ENCODE data around the gene NPW.

The NPW gene

DNA sequence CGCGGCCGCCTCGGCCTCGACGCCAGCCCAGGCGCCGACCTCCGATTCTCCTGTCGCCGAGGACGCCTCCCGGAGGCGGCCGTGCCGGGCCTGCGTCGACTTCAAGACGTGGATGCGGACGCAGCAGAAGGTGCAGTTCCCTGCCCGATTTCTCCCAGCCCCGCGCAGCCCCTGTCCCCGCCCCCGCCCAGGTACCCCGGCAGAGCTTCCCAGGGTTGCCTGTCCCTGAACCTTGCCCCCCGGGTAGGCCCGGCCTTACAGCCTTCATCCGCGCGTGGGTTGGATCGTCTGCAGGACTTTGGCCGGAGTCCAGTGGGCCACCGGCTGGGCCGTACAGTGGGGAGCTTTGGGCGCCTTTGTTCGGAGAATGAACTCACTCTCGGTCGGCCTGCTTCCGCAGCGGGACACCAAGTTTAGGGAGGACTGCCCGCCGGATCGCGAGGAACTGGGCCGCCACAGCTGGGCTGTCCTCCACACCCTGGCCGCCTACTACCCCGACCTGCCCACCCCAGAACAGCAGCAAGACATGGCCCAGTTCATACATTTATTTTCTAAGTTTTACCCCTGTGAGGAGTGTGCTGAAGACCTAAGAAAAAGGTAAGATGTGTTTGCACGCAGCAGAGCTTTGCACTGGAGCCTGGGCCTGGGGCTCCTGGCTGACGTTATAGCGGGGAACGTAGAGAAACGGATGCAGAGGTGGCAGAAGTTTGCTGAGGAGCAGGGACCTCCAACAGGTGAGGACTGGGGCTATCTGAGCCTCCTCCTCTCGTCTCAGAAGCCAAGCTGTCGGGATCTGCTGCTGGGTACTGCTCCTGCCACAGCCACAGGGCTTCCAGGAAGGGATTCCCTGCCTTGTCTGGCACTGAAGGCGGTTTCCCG, 35.0 kb upstream of the NPW start:
- no peak for DNase-seq (ENCODE audit: low read depth in 2 of 2)

DNA sequence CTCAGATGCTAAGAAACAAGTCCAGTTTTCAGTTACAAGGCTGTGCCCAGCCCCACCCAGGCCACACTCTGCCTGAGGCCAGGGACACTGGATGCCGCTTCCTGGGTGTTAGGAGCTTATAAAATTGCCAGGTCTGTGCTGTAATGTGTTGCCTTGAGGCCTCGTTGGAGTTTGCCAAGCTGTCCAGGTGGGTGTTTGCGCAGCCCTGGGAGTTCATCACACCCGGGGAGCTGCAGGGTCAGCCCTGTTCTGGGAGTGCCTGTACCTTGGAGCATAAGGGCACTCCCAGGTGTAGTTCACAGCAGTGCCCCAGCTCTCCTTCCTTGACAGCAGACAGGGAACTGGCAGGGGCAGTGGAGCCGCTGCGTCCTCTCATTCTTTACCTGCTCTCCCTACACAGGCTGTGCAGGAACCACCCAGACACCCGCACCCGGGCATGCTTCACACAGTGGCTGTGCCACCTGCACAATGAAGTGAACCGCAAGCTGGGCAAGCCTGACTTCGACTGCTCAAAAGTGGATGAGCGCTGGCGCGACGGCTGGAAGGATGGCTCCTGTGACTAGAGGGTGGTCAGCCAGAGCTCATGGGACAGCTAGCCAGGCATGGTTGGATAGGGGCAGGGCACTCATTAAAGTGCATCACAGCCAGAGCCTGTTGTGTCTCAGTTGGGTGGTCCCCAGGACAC, 34.0 kb upstream of the NPW start:
- no peak for DNase-seq (ENCODE audit: low read depth in 2 of 2)

DNA sequence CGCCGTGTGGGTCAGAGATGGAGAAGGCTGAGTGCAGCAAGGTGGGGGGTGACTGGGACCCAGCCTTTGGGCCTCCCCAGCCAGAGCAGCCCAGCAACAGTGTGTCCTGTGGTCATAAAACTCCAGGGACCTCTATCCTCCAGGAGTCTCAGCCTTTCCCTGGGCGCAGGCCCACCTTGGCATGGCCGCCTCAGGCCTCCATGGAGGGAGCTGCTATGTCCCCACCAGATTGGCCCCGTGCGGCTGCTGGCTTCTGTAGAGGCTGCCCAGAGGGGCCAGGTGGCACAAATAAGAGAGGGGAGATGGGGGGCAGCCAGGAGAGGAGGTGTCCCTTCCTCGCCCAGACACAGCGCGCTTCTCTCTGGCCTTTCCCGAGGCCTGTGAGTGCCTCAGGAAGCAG, 32.4 kb upstream of the NPW start:
- DNase-seq (ENCODE audit: low read depth in 2 of 2), result no peak

DNA sequence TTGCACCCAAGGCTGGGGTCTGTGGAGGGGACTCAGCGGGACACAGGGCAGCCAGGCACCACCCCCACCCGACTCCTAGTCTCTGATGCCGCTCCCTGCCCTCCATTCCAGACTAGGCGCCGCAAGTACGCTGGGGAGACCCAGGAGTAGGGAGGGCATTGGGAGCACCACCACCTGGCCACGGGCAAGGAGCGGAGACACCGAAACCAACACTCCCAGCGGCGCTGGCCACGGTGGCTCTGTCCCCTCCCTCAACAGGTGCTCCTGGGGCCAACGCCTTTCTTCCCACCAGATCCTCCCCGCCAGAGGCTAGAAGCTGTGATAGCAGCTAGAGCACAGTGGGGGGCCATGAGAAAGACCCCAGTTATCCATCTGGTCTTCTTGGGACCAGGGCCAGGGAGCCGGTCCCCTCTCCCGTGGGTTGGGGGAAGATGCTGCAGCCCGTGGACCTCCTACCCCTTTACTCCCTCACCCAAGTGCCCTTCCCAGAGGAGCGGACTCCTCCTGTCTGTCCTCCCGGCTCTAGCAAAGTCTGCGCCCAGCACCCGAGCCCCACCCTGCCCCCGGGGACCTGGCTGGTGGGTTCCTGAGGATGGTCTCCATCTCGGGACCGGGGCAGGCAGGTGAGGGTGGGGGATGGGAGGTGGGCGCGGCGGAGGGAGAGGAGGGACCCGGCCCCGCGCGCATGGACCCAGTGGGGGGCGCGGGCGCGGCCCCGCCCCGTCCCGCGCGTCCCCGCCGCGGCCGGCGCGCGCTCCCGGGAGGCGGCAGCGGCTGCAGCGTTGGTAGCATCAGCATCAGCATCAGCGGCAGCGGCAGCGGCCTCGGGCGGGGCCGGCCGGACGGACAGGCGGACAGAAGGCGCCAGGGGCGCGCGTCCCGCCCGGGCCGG, 30.1 kb upstream of the NPW start, which contains the start of gene SYNGR3:
Gene SYNGR3 (plus strand): TSS at position 762 of the 892 bp plus-strand sequence. CDS start 133 bp downstream, outside the sequence.
- DNase-seq (ENCODE audit: low read depth in 2 of 2), result no peak

DNA sequence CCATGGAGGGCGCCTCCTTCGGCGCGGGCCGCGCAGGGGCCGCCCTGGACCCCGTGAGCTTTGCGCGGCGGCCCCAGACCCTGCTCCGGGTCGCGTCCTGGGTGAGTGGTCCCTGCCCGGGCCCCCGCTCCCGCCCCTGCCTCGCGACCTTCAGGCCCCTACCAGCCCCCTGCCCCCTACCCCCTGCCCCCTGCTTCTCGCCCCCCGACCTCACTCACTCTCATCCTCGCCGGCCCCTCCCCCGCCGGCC, 29.6 kb upstream of the NPW start:
- DNase-seq (ENCODE audit: low read depth in 2 of 2), result no peak

DNA sequence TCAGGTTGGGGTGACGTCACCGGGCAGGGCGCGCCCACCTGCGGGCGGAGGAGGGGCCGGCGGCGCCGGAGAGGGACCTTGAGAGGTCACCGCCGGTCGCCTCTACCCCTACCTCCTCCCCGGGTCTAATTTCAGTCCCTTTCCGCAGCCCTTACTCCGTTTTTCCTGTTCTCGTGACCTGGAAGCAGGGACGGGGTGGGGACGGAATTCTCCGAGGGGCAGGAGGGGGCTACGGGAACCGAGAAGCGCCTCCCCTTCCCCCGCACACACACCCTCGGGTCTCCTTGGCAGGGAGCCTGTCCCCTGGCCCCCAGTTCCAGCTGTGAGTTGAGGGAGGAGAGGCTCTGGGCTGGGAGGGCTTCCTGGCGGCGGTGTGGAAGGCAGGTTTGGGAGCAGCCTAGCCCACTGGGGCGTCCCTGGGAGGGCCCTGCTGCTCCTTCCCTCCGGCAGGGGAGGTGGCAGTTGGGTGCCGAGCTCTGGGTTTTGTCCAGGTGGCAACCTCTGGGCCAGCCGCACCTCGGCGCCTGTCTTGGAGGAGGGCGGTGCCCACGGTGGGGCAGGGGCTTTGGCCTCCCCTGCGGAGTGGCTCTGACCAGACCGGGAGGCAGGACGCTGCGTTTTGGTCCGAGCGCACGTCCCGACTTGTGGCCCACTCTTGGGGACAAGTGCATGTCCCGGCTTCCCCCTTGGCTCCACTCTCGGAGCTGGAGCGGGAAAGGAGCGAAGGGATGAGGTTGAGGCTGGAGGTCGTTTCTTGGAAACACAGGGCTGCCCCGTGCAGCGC, 29.0 kb upstream of the NPW start:
- DNase-seq (ENCODE audit: low read depth in 2 of 2), result peak in 1 of 2 donors; percentile 31

DNA sequence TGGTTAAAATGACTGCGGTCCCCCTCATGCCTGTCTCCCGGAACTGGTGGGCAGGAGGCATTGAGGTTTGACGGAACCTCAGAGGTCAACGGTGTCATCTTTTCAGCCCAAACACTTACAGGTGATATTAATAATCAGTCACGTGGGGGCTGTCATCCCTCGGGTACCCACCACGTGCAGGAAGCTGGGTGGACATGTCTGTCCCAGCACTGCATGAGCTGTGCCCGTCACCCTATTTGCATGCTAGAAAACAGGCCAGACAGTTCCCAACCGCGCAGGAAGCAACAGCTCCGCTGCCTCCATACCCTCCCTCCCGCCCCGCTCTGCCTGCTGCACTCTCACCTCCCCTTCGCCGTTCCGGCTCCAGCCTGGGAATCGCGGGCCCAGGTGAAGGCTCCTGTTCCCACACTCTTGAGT, 28.4 kb upstream of the NPW start:
- no peak for DNase-seq (ENCODE audit: low read depth in 2 of 2)

DNA sequence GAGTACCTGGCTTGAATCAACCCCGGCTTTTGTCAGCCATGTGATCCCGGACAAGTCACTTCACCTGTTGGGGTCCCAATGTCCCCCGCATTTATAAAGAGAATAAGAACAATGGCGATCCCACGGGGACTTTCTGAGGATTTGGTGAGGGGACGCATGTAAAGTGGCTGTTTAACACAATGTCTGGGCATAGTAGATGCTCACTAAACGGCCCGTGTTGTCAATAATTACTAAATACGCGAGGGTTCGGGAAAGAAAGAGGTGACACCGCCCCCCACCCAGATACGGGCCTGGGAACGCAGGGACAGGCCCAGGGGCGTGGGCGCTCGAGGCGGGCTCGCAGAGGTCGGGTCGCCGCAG, 28.0 kb upstream of the NPW start:
- DNase-seq (ENCODE audit: low read depth in 2 of 2), result no peak

DNA sequence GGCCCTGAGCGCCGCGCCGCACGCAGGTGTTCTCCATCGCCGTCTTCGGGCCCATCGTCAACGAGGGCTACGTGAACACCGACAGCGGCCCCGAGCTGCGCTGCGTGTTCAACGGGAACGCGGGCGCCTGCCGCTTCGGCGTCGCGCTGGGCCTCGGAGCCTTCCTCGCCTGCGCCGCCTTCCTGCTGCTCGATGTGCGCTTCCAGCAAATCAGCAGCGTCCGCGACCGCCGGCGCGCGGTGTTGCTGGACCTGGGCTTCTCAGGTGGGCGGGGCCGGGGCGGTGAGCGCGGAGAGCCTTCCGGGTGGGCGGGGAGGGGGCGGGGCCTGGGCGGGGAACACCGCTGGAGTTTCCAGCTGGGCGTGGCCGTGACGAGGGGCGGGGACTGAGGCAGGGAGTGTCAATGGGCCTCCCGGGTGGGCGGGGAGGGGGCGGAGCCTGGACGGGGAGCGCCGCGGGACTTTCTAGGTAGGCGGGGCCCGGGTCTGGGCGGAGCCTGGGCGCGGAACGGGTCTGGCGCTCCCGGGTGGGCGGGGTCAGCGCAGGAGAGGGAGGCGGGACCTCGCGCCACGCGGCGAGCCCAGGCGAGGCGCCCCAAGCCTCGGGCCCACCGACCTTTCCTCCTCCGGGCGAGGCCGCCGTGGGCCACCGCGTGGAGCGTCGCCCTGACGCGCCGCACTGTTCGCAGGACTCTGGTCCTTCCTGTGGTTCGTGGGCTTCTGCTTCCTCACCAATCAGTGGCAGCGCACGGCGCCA, 27.5 kb upstream of the NPW start:
- peak; percentile 95 to 98 for DNase-seq (ENCODE audit: low read depth in 2 of 2)

DNA sequence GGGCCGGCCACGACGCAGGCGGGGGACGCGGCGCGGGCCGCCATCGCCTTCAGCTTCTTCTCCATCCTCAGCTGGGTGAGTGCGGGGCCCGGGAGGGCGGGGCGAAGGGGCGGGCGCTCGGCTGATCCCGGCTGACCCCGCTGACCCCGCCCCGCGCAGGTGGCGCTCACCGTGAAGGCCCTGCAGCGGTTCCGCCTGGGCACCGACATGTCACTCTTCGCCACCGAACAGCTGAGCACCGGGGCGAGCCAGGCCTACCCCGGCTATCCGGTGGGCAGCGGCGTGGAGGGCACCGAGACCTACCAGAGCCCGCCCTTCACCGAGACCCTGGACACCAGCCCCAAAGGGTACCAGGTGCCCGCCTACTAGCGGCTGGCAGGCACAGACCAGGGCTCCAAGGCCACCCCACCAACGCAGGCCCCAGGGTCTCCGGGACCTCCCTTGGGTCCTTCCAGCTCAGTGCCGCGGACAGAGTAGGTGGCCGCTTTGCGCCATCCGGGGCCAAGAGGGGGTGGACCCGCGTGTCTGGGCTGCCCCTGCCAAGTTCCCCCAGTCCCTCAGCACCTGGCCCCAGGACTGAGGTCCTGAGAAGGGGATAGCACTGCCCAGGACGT, 26.8 kb upstream of the NPW start:
- DNase-seq (ENCODE audit: low read depth in 2 of 2), result no peak

DNA sequence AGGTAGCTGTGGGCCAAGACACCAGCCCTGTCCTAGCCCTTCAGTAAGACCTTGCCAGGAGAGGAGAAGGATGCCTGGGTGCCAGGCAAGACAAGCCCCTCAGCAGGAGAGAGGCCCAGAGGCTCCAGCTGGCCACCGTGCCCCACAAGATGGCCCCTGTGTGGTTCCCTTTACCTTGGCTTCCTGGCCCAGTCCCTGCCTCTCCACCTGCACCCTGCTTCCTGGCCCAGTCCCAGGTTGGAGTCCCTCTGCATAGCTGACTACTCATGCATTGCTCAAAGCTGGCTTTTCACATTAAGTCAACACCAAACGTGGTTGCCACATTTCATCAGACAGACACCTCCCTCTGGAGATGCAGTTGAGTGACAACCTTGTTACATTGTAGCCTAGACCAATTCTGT, 25.9 kb upstream of the NPW start:
- no peak for DNase-seq (ENCODE audit: low read depth in 2 of 2)

DNA sequence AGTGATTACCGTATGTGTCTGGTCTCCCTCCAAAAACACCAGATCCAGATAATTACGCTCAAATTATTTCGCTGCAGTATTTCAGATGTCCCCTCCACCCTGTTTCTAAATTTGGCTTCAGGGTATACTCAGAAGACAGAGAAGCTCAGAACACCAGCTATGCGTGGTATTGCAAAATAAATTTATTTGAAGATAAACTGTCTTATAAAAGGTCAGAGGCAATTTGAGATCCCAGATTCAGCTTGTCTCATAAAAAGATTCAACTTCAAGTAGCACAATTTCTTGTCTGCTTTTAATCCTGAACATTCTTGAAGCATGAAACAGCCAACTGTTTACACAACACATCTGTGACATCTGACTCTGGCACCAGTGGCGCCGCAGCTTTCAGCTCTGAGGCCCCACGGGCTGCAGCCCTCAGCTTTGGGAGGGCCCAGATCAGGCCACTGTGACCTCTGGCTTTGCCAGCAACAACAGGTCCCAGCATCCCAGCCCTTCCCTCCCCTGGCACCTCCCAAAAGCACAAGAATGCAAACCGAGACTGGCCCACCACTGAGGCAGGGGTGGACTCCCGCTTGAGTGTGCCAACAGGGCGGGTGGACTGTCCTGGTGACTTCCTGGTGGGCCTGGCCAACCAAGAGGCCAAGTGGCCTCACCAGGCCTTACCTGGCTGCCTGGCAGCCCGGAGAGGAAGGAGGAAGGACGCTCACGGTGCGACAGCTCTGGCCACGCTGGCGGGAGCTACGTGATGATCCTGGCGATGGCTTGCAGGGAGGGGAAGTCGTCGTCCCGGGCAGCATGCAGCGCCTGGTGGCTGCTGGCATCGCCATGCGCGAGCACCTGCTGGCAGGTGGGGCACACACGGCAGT, 21.9 kb upstream of the NPW start:
- no peak for DNase-seq (ENCODE audit: low read depth in 2 of 2)

DNA sequence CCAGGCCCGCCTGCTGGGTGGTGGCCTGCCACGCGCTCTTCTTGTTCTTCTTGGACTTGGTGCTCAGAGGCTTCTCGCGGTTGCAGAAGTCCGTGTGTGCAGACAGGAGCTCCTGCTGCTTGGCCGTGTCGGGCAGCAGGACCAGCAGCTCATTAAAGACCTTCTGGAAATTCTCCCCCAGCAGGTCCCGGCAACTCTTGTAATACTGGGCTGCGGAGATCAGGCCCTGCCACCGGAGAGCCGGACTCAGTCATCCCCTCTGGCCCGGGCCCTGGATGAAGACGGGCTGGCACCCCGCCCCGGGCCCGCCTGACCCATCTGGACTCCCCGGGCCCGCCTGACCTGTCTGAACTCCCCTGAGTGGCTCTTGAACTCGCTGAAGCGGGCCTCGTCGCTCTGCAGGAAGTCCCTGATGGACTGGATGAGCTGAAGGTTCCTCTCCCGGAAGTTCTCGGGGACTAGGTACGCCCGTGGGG, 21.2 kb upstream of the NPW start:
- DNase-seq (ENCODE audit: low read depth in 2 of 2), result no peak

DNA sequence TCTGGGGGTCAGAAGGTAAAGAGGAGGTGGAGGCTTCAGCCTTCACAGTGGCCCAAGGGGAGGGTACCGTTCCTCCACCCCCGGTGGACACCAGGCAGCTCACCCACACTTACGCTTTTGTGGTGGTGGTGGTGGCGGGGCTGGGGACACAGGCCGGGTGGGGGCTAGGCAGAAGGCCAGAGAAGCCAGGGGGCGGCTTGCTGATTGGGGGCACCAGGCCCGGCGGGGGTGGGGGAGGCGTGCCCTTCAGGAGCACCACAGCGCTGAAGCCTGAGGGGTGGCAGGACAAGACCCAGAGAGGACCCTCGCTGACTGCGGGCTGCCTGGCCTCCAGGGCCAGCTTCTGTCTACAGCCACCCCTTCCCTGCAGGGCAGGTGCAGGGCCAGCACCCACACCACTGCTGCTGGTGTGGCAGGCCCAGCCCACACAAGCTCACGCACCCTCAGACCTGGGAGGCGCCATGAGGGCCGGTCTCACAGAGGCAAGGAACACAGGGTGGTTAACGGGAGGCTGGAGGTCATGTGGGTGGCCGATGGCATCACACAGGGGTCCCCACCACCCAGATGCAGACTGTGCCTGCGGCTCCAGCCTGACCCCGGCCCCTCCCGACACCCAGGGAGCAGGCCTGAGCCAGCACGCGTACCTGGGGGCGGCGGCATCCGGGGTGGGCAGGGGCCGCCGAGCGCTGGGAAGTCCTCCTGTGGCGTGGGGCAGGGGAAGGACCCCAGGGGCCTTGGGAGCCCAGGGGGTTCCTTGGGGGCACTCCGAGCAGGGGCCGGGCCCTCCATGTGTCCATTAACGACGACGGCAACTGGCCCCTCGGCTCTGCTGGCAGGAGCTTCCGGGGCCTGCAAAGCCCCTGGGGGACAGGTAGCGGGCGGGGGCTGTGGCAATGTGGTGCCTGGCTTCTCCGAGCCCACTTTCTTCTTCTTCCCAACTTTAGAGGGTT, 20.5 kb upstream of the NPW start:
- no peak for DNase-seq (ENCODE audit: low read depth in 2 of 2)

DNA sequence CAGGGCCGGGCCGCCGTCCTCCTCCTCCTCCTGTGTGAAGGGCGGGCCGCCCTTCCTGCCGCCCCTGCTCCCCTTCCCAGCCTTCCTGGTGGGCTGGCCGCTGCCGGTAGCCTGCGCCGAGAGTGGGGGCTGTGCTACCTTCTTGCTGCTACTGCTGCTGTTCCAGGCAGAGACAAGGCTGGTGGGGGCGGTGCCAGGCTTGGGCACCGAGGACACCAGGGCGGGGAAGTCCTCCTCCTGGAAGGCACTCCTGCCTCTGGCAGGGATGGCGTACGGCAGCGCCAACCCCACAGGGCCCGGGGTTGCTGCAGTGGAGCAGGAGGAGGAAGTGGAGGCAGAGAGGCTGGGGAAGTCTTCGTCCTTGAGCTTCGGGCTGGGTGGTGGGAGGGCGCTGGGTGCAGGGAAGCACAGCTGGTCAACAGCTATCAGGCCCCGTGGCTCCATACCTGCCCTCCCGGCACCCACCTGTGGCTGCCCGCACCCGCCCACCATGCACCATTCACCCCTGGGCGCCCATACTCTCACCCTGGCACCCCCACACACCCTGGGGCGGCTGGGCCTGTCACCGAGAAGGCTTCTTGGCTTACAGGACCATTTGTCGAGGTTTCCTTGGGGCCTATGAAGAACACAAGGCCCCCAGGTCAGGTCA, 19.6 kb upstream of the NPW start:
- no peak for DNase-seq (ENCODE audit: low read depth in 2 of 2)

DNA sequence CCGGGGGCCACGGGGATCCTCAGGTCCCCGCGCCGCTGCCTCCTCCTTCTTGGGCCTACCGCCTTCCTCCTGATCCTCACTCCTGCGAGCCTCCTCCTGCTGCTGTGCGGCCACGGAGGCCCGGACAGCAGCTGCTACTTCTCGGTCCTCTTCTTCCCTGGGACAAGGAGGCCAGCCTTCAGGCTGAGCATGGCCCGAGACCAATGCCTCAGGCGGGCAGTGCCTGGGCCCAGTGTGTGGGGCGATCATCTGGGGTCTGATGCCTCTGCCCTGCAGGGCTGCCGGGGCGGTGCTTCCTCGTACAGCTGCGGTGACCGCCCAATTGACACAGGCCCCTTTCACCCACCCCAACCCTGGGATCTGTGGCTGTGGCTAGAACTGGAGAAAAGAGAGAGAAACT, 18.6 kb upstream of the NPW start:
- no peak for DNase-seq (ENCODE audit: low read depth in 2 of 2)

DNA sequence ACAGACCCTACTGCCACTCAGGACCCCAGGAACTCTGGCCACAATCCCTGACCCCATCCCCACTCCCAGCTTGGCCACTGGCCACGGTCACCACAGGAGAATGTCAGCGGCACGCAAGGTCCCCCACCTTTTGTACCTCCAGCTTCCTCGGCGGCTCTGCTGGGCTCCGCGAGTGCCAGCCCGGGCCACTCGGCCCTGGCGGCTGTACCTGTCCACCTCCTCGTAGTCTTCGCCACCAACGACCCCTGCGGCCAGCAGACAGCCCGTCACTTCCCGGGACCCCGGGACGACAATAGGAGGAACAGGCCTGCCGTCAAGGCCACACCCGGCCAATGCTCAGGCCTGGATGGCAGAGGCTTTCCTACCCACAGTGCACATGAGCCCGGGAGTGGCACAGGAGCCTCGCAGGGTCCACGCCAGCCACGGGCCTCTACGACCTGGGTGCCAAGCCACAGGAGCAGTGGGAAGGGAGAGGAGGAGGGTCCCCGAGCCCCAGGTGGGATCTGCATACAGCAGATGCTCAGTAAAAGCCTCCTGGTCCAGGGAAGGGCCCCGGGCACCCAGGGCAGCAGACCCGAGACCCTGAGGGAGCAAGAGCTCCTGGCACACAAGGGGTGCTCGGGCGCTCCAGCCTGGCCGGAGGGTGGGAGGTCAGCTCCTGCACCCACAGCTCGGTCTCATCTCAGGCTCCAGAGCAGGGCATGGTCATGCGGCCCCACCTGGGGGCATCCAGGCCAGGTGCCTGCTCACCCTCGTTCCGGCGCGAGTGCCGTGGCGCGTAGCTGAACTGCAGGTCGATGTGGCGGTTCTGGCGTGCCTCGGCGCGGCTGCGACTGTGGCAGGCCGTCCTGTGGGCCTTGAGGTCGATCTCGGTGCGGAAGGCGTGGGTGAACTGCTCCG, 17.9 kb upstream of the NPW start:
- DNase-seq (ENCODE audit: low read depth in 2 of 2), result no peak
